RWPE2 (cell line): ENCODE measurements around the gene TMCC3.

Experiments used
- ATAC-seq: fragments of 200-7000 bp; cut with Tn5 transposase; 3 replicates; pipeline ENCODE4 v1.9.1; 2021; ENCODE audit warnings: low read depth
- DNase-seq: peaks from one replicate; pipeline ENCODE4 v3.0.0-alpha.2; 2020; ENCODE audit warnings: low spot score
- H3K27ac ChIP-seq: fragments of 450-650 bp; 2 replicates; pipeline ENCODE4 v1.5.1; 2017; ENCODE audit warnings: mild to moderate bottlenecking; ENCODE audit not compliant: poor library complexity, severe bottlenecking
- H3K27me3 ChIP-seq: fragments of 250-450 bp; sonication (Bioruptor Pico); 2 replicates; pipeline ENCODE4 v1.5.1; 2021; ENCODE audit warnings: mild to moderate bottlenecking, moderate library complexity; ENCODE audit not compliant: insufficient read depth, poor library complexity, severe bottlenecking
- H3K36me3 ChIP-seq: fragments of 250-450 bp; sonication (Bioruptor Pico); 2 replicates; pipeline ENCODE4 v1.5.1; 2020; ENCODE audit warnings: low read depth, mild to moderate bottlenecking, moderate library complexity
- H3K4me1 ChIP-seq: fragments of 250-450 bp; sonication (Bioruptor Pico); 2 replicates; pipeline ENCODE4 v1.5.1; 2021; ENCODE audit warnings: mild to moderate bottlenecking, moderate library complexity; ENCODE audit not compliant: insufficient read depth, poor library complexity, severe bottlenecking
- H3K4me3 ChIP-seq: fragments of 250-450 bp; sonication (Bioruptor Pico); 2 replicates; pipeline ENCODE4 v1.5.1; 2021; ENCODE audit warnings: mild to moderate bottlenecking, moderate library complexity; ENCODE audit not compliant: severe bottlenecking
- H3K9me3 ChIP-seq: fragments of 250-450 bp; sonication (Bioruptor Pico); 2 replicates; pipeline ENCODE4 v1.5.1; 2021; ENCODE audit warnings: mild to moderate bottlenecking, moderate library complexity; ENCODE audit not compliant: severe bottlenecking
- TF ChIP-seq, protein P1 (sequence below): fragments of 450-650 bp; IDR thresholded peaks from one replicate; pipeline ENCODE4 v1.5.1; 2017; ENCODE audit warnings: mild to moderate bottlenecking, moderate library complexity; ENCODE audit not compliant: poor library complexity, severe bottlenecking

TMCC3 gene

DNA sequence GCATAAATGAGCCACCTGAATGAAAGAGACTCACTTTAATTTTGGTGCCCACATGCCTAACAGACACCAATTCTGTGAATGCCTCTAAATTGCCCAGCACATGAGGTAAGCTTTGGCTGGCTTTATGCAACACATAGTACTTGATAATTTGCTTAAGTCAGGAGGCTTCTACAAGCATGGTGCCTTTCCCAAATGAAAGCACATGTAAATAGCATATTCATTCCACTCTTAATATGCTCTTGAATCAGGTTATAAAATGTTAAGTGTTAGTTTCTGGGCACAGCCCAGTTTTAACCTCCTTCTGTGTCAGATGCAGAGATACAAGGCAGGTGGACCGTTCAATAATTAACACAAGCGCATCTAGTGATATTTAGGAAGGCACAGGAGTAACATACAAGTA is 15.6 kb downstream of the TMCC3 start:
- ATAC-seq (no peak), DNase-seq (no peak)
- Histone ChIP-seq H3K4me3 (no peak overlapping the region), H3K27me3 (no peaks in the 10 kb centered on the region), H3K27ac (no peak overlapping the region), H3K9me3 (no peaks in the 10 kb centered on the region), H3K36me3 (no peaks in the 10 kb centered on the region), H3K4me1 (peaks cover 4% of the 10 kb centered on the region)
- TF ChIP-seq, protein P1, sequence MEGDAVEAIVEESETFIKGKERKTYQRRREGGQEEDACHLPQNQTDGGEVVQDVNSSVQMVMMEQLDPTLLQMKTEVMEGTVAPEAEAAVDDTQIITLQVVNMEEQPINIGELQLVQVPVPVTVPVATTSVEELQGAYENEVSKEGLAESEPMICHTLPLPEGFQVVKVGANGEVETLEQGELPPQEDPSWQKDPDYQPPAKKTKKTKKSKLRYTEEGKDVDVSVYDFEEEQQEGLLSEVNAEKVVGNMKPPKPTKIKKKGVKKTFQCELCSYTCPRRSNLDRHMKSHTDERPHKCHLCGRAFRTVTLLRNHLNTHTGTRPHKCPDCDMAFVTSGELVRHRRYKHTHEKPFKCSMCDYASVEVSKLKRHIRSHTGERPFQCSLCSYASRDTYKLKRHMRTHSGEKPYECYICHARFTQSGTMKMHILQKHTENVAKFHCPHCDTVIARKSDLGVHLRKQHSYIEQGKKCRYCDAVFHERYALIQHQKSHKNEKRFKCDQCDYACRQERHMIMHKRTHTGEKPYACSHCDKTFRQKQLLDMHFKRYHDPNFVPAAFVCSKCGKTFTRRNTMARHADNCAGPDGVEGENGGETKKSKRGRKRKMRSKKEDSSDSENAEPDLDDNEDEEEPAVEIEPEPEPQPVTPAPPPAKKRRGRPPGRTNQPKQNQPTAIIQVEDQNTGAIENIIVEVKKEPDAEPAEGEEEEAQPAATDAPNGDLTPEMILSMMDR, result no peak

DNA sequence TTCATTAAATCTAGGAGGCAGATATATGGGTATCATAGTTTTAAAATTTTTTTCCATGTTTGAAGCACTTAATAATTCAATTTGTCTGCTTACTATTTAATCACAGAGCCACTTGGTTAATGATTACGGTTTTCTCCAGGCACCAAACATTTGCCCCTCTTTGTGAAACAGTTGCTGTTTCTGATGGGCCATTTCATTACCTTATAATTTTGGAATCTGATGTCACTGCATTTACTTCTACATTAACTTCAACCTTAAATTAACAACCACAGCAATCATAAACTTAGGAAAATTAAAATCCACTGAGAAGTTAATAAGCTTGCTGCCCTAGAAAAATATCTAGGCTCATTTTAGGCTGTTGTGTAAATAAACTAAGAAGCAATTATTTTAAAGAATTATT is 17.0 kb downstream of the TMCC3 start:
- TF ChIP-seq, protein P1, result no peak
- no peak overlapping the region for H3K27ac ChIP-seq
- H3K9me3 ChIP-seq, result no peaks in the 10 kb centered on the region
- no peak overlapping the region for H3K4me3 ChIP-seq
- H3K36me3 ChIP-seq, result no peaks in the 10 kb centered on the region
- H3K4me1 ChIP-seq, result peaks cover 4% of the 10 kb centered on the region
- ATAC-seq, result no peak
- no peaks in the 10 kb centered on the region for H3K27me3 ChIP-seq
- DNase-seq, result no peak

DNA sequence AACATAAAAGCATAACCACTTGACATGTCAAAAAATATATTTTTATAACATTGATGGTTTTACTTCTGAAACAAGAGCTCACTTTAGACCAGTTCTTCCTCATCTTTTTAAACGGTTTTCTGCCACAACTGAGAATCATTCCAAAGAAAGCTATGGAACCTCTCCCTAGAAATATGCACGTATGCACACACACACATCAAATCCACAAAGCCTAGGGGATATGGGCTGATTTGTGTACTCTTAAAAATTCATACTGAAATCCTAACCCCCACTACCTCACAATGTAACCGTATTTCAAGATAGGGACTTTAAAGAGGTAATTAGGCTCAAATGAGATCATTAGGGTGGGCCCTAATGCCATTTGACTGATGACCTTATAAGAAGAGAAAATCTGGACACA is 19.3 kb downstream of the TMCC3 start:
- Histone ChIP-seq H3K4me3 (no peak overlapping the region), H3K36me3 (no peaks in the 10 kb centered on the region), H3K9me3 (no peaks in the 10 kb centered on the region), H3K27me3 (no peaks in the 10 kb centered on the region), H3K27ac (no peak overlapping the region), H3K4me1 (no peaks in the 10 kb centered on the region)
- TF ChIP-seq, protein P1, result no peak
- ATAC-seq (no peak), DNase-seq (no peak)

DNA sequence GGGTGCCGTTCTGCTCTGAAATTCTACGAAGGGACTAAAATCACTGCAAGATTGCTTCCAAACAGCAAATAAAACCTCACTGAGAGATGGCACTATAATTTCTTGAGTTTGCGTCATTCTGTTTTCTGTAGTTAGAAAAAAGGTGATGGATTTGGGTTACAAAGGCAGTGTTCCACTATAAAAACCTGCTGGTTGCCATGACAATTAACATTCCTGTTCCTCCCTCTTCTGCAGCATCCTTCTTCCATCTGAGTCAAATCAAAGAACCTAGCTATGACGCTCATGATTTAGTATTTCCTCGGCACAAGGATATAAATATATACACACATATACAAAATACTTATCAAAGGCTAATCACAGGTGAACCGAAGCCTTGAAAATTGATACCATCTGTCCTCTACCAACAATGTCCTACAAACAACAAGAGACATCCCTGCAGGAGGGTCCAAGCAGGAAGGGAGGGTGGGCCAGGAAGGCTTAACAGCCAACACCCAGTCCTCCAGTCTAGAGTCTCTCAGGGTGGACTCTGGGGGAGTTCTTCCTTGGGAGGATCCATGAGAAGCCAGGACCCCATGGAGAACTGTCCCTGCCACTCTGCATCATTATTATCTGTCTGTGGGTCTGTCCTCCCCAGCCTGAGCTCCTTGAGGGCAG is 21.4 kb downstream of the TMCC3 start:
- Histone ChIP-seq H3K27ac (no peak overlapping the region), H3K36me3 (no peaks in the 10 kb centered on the region), H3K4me3 (no peak overlapping the region), H3K4me1 (no peaks in the 10 kb centered on the region), H3K9me3 (no peaks in the 10 kb centered on the region), H3K27me3 (no peaks in the 10 kb centered on the region)
- TF ChIP-seq, protein P1, result no peak
- ATAC-seq, result no peak
- no peak for DNase-seq

DNA sequence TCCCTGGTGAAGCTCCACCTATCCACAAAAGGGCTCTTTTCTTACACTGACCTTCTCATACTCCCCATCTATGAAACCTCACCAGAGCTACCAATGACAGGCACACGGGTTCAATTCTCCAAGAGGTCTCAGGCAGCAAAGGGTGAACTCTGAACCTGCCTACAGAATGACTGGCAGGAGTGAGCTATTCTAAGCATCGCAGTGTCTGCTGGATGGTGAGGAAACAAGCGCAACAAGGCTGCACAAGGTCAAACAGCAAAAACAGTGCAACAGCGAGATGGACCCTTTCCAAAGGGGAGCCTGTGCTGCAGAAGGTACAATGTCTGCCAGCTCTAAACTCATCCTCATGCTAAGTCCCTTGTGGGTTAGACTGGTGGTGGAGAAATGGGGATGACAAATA is 22.0 kb downstream of the TMCC3 start:
- ATAC-seq (no peak), DNase-seq (no peak)
- H3K36me3 ChIP-seq, result no peaks in the 10 kb centered on the region
- no peak overlapping the region for H3K27ac ChIP-seq
- H3K9me3 ChIP-seq, result no peaks in the 10 kb centered on the region
- H3K4me3 ChIP-seq, result no peak overlapping the region
- peaks cover 2% of the 10 kb centered on the region for H3K4me1 ChIP-seq
- TF ChIP-seq, protein P1, result no peak
- no peaks in the 10 kb centered on the region for H3K27me3 ChIP-seq
